Measurements from ENCODE around the gene ANKS1B.
A peak's percentile ranks its signal among the peaks of the same experiment; 100 is the strongest.

ANKS1B gene

DNA sequence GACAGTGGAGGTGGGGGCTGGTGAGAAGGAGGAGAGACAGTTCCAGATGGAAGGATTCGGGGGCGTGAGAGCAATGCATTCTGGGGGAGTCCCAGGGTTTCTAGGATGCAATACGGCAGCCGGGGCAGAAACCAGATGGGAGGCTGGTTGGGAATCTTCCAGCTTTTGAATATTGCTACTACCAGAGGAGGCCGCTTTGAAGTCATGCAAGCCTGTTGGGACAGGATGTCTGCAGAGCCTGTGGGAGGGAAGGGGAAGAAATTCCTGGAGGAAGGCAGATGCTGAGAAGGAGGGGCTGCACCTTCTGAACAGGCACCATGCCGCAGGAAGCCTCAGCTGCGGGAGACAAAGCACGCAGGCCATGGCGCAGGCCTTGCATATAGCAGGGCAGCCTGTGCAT is 1234.2 kb downstream of the ANKS1B start:
- Histone ChIP-seq H3K4me3 (ENCODE audit: low read length) (no peak overlapping the region), H3K9ac (ENCODE audit: low read length) (no peak overlapping the region), H3K4me1 (ENCODE audit: control insufficient read depth, insufficient read depth, low read length) (peaks cover 8% of the 10 kb centered on the region), H3K9me3 (ENCODE audit: control insufficient read depth, low read length) (no peaks in the 10 kb centered on the region), H3K27me3 (replicated peaks; ENCODE audit: control insufficient read depth, insufficient read depth, low read length) (peaks cover 19% of the 10 kb centered on the region), H3K36me3 (ENCODE audit: control insufficient read depth, insufficient read depth, low read length, severe bottlenecking) (no peaks in the 10 kb centered on the region)
- no peak for DNase-seq (ENCODE audit: low read depth)

DNA sequence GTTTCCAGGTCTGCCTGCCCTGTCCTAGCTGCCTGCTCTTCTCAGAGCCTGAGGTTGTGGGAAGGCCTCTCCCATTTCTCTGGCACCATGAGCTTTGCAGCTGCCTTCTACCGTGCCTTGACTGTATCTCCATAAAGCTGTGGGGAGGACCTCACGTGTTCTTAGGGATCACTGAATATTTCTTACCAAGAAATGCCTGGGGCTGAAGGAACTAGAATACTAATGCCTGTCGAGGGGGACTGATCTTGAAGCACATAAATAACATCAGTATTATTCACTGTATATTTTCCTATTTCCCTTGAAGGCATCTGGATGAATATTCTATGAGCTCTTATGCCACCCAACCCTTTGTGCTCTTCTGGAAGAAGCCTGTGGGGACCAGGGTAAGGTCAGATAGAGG is 1236.3 kb downstream of the ANKS1B start:
- Histone ChIP-seq H3K9me3 (ENCODE audit: control insufficient read depth, low read length) (no peaks in the 10 kb centered on the region), H3K36me3 (ENCODE audit: control insufficient read depth, insufficient read depth, low read length, severe bottlenecking) (no peaks in the 10 kb centered on the region), H3K9ac (ENCODE audit: low read length) (no peak overlapping the region), H3K4me3 (ENCODE audit: low read length) (no peak overlapping the region), H3K27me3 (replicated peaks; ENCODE audit: control insufficient read depth, insufficient read depth, low read length) (peaks cover 19% of the 10 kb centered on the region), H3K4me1 (ENCODE audit: control insufficient read depth, insufficient read depth, low read length) (peaks cover 6% of the 10 kb centered on the region)
- no peak for DNase-seq (ENCODE audit: low read depth)

DNA sequence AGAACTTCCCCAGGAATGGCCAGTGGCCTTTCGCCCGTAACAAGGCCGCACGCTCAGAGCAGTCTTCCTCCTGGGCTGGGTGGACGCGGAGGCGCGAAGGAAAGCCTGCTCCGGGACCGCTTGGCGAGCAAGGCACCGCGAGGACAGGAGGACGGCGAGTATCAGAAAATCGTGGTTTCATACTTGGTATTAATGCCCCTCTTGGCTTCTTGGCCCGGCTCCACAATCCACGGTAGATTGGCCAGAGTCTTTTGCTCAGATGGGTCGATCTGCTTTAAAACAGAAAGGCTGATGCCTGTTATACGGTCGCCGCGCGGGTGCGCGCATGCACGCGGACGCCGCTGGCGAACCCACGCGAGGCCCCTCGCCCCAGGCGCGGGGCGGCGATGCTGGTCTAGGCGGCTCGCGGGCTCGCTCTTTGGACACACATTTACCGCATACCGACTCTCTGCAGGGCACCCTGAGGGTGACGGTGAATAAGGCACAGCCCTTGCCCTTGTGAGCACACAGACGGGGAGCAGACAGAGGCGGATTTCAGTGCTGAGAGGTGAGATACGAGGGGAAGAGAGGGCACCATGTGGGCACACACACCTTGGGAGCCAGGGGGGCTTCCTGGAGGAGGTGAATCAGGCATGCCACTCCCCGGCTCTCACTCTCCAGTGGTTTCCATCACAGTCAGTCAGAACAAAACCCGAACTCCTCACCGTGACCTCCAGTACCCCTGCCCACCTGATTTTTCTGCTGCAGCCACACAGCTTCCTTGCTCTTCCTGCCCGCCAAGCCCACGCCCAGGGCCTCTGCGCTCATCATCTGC is 1239.0 kb downstream of the ANKS1B start:
- Histone ChIP-seq H3K9me3 (ENCODE audit: control insufficient read depth, low read length) (no peaks in the 10 kb centered on the region), H3K4me3 (ENCODE audit: low read length) (peak overlapping the region; percentile 78), H3K9ac (ENCODE audit: low read length) (peak overlapping the region; percentile 49), H3K27me3 (replicated peaks; ENCODE audit: control insufficient read depth, insufficient read depth, low read length) (peaks cover 12% of the 10 kb centered on the region), H3K4me1 (ENCODE audit: control insufficient read depth, insufficient read depth, low read length) (peaks cover 6% of the 10 kb centered on the region), H3K36me3 (ENCODE audit: control insufficient read depth, insufficient read depth, low read length, severe bottlenecking) (no peaks in the 10 kb centered on the region)
- peak; percentile 67 for DNase-seq (ENCODE audit: low read depth)

DNA sequence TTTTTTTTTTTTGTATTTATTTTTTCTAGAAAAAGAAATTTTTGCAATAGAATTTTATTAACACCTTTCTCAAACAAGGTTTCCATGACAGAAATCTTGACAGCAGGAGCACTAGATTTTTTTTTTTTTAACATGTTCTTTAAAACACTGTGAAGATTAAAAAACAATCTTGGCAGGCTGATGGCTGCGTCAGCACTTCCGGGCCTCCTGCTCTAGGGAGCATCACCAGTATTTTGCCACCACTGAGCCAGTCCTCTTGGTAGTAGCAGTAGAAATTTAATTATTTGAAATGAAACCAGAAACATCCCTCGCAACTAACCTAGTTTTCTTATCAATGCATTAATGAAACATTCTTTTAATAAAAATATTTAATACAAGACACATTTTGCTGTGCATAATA is 1240.1 kb downstream of the ANKS1B start:
- Histone ChIP-seq H3K9me3 (ENCODE audit: control insufficient read depth, low read length) (no peaks in the 10 kb centered on the region), H3K36me3 (ENCODE audit: control insufficient read depth, insufficient read depth, low read length, severe bottlenecking) (no peaks in the 10 kb centered on the region), H3K4me1 (ENCODE audit: control insufficient read depth, insufficient read depth, low read length) (peaks cover 6% of the 10 kb centered on the region), H3K4me3 (ENCODE audit: low read length) (no peak overlapping the region), H3K9ac (ENCODE audit: low read length) (no peak overlapping the region), H3K27me3 (replicated peaks; ENCODE audit: control insufficient read depth, insufficient read depth, low read length) (peaks cover 11% of the 10 kb centered on the region)
- DNase-seq (ENCODE audit: low read depth), result no peak

- Histone ChIP-seq H3K36me3 (ENCODE audit: control insufficient read depth, insufficient read depth, low read length, severe bottlenecking) (no peaks in the 10 kb centered on the region), H3K9ac (ENCODE audit: low read length) (no peak overlapping the region), H3K9me3 (ENCODE audit: control insufficient read depth, low read length) (no peaks in the 10 kb centered on the region), H3K4me3 (ENCODE audit: low read length) (no peak overlapping the region), H3K27me3 (replicated peaks; ENCODE audit: control insufficient read depth, insufficient read depth, low read length) (peaks cover 11% of the 10 kb centered on the region), H3K4me1 (ENCODE audit: control insufficient read depth, insufficient read depth, low read length) (peaks cover 6% of the 10 kb centered on the region)
- no peak for DNase-seq (ENCODE audit: low read depth)
These were observed 1241.3 kb downstream of the ANKS1B start for GRCh38 chr12:98743362-98743953.

- DNase-seq (ENCODE audit: low read depth), result no peak
- Histone ChIP-seq H3K27me3 (replicated peaks; ENCODE audit: control insufficient read depth, insufficient read depth, low read length) (peaks cover 8% of the 10 kb centered on the region), H3K4me3 (ENCODE audit: low read length) (no peak overlapping the region), H3K9ac (ENCODE audit: low read length) (no peak overlapping the region), H3K36me3 (ENCODE audit: control insufficient read depth, insufficient read depth, low read length, severe bottlenecking) (no peaks in the 10 kb centered on the region), H3K9me3 (ENCODE audit: control insufficient read depth, low read length) (no peaks in the 10 kb centered on the region), H3K4me1 (ENCODE audit: control insufficient read depth, insufficient read depth, low read length) (peaks cover 6% of the 10 kb centered on the region)
These were observed 1243.0 kb downstream of the ANKS1B start for GRCh38 chr12:98741556-98742265.

GRCh38 chr12:98741196-98741555 is 1243.6 kb downstream of the ANKS1B start:
- peaks cover 6% of the 10 kb centered on the region for H3K4me1 ChIP-seq (ENCODE audit: control insufficient read depth, insufficient read depth, low read length)
- no peak overlapping the region for H3K4me3 ChIP-seq (ENCODE audit: low read length)
- H3K27me3 ChIP-seq (replicated peaks; ENCODE audit: control insufficient read depth, insufficient read depth, low read length), result peaks cover 3% of the 10 kb centered on the region
- DNase-seq (ENCODE audit: low read depth), result no peak
- no peaks in the 10 kb centered on the region for H3K36me3 ChIP-seq (ENCODE audit: control insufficient read depth, insufficient read depth, low read length, severe bottlenecking)
- no peak overlapping the region for H3K9ac ChIP-seq (ENCODE audit: low read length)
- no peaks in the 10 kb centered on the region for H3K9me3 ChIP-seq (ENCODE audit: control insufficient read depth, low read length)

DNA sequence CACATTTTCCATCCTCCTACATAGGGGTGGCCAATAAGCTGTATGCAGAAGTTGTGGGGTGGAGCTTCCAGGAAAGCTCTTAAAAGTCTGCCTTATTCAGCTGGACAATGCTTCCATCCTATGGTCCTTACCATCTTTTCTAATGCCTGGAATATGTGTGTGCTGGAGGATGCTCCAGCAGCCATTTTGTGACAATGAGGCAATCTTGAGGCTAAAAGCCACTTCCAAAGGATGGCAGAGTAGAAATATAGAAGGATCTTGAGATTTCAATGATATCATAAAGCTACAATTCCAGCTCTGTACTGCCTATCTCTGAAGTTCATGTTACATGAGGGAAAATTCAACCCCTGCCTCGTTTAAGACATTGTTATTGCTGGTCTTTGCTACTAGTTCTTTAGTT is 1244.0 kb downstream of the ANKS1B start:
- Histone ChIP-seq H3K9me3 (ENCODE audit: control insufficient read depth, low read length) (no peaks in the 10 kb centered on the region), H3K9ac (ENCODE audit: low read length) (no peak overlapping the region), H3K36me3 (ENCODE audit: control insufficient read depth, insufficient read depth, low read length, severe bottlenecking) (peaks cover 3% of the 10 kb centered on the region), H3K4me3 (ENCODE audit: low read length) (no peak overlapping the region), H3K27me3 (replicated peaks; ENCODE audit: control insufficient read depth, insufficient read depth, low read length) (no peaks in the 10 kb centered on the region), H3K4me1 (ENCODE audit: control insufficient read depth, insufficient read depth, low read length) (peaks cover 3% of the 10 kb centered on the region)
- no peak for DNase-seq (ENCODE audit: low read depth)

GRCh38 chr12:98738539-98738938 is 1246.2 kb downstream of the ANKS1B start:
- Histone ChIP-seq H3K4me1 (ENCODE audit: control insufficient read depth, insufficient read depth, low read length) (peaks cover 6% of the 10 kb centered on the region), H3K9ac (ENCODE audit: low read length) (no peak overlapping the region), H3K27me3 (replicated peaks; ENCODE audit: control insufficient read depth, insufficient read depth, low read length) (no peaks in the 10 kb centered on the region), H3K4me3 (ENCODE audit: low read length) (no peak overlapping the region), H3K9me3 (ENCODE audit: control insufficient read depth, low read length) (no peaks in the 10 kb centered on the region), H3K36me3 (ENCODE audit: control insufficient read depth, insufficient read depth, low read length, severe bottlenecking) (peaks cover 7% of the 10 kb centered on the region)
- no peak for DNase-seq (ENCODE audit: low read depth)

DNA sequence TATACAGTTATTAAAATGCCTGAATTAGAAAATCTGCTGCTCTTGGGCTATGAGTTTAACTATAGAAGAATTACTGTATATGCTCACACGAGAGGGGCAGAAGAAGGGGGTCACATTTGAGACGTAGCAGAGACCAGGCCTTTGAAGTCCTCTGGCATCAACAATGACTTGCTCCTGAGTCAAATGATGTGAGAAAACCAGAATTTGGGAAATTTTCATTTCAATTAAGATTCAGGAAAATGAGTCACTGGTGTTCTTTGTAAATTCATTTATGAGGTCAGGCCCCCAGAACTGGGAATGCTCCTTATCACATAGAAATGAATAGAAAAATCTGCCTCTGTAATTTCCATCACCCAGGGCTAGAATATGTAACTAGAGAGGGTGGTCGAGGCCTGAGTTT is 1246.7 kb downstream of the ANKS1B start:
- Histone ChIP-seq H3K4me1 (ENCODE audit: control insufficient read depth, insufficient read depth, low read length) (peaks cover 8% of the 10 kb centered on the region), H3K9ac (ENCODE audit: low read length) (no peak overlapping the region), H3K36me3 (ENCODE audit: control insufficient read depth, insufficient read depth, low read length, severe bottlenecking) (peaks cover 7% of the 10 kb centered on the region), H3K9me3 (ENCODE audit: control insufficient read depth, low read length) (no peaks in the 10 kb centered on the region), H3K4me3 (ENCODE audit: low read length) (no peak overlapping the region), H3K27me3 (replicated peaks; ENCODE audit: control insufficient read depth, insufficient read depth, low read length) (no peaks in the 10 kb centered on the region)
- DNase-seq (ENCODE audit: low read depth), result no peak

DNA sequence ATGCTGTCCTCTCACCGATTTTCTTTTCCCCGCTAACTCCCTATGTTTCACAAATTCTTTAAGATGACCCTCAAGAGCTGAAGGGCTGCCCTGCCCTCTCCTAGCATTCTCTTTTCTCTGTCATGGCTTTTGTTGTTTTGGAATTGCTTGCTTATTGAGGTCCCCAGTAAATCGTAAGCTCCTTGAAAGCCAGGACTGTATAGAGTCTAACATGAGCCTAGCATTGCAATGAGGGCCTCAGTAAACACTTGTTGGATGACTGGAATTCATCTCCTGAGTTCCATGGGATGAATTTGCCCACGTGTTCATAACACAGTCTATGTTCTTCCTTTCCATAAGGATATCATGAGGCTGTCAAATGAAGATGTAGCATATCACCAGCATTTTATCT is 1247.4 kb downstream of the ANKS1B start:
- peaks cover 8% of the 10 kb centered on the region for H3K4me1 ChIP-seq (ENCODE audit: control insufficient read depth, insufficient read depth, low read length)
- no peak overlapping the region for H3K4me3 ChIP-seq (ENCODE audit: low read length)
- DNase-seq (ENCODE audit: low read depth), result no peak

More for the DNA sequence above, 1247.4 kb downstream of the ANKS1B start:
- H3K27me3 ChIP-seq (replicated peaks; ENCODE audit: control insufficient read depth, insufficient read depth, low read length), result no peaks in the 10 kb centered on the region
- H3K9me3 ChIP-seq (ENCODE audit: control insufficient read depth, low read length), result no peaks in the 10 kb centered on the region
- peaks cover 7% of the 10 kb centered on the region for H3K36me3 ChIP-seq (ENCODE audit: control insufficient read depth, insufficient read depth, low read length, severe bottlenecking)
- H3K9ac ChIP-seq (ENCODE audit: low read length), result no peak overlapping the region
